HepG2 (cell line): Measurements from ENCODE around the gene CSK. TPM values are rescaled to one million over a fixed set of nuclear protein-coding genes. Genes with fewer than 3 reads are reported as not detected.

ENCODE experiments used
- ATAC-seq: fragments of 200-7000 bp; cut with Tn5 transposase; 3 replicates; pipeline ENCODE4 v1.9.1; 2020; ENCODE audit warnings: mild to moderate bottlenecking, moderate library complexity
- BruUV-seq: library from RNA; stranded (reverse); fragments of 400-500 nt; replicated peaks from 2 replicates; lab custom pipeline; 2021; lab: Mats Ljungman, UMichigan
- CTCF ChIA-PET: fragments of 300-600 bp; formaldehyde crosslinking; extraction: SDS; loops from one replicate; lab custom pipeline; 2021; ENCODE audit warnings: low total read pairs, inconsistent platforms, low intra/inter-chr PET ratio; lab: Yijun Ruan, JAX
- POLR2A ChIA-PET: fragments of 350-600 bp; sonication (Branson Sonifier 250); formaldehyde crosslinking; loops from one replicate; lab custom pipeline; 2020; ENCODE audit warnings: antibody characterized with exemption, inconsistent platforms; lab: Yijun Ruan, JAX
- DNase-seq: peaks from one replicate; pipeline ENCODE4 v3.0.0-alpha.2; 2015; ENCODE audit warnings: low spot score
- FAIRE-seq: peaks from 3 replicates; lab custom pipeline; 2011; peaks lifted over from hg19 to GRCh38; lab: Jason Lieb, UNC
- H2AFZ ChIP-seq: one replicate; pipeline ENCODE4 v1.6.1; 2011; ENCODE audit warnings: low read length, inconsistent platforms
- H3K27ac ChIP-seq: fragments of 300-600 bp; 3 replicates; pipeline ENCODE4 v1.8.0; 2011; ENCODE audit warnings: mixed run types, mild to moderate bottlenecking, mixed read lengths, low read length, inconsistent platforms; ENCODE audit not compliant: insufficient read depth; ENCODE audit errors: extremely low read length
- H3K27me3 ChIP-seq, 2 experiments: fragments of 200-600 bp in 1 of 2; 2 replicates in 1 of 2; 3 replicates in 1 of 2; pipeline versions ENCODE4 v1.6.0 to v1.8.0; 2011; ENCODE audit warnings: low read length in 2 of 2, mild to moderate bottlenecking in 2 of 2, moderate library complexity in 2 of 2, inconsistent platforms in 1 of 2; ENCODE audit not compliant: insufficient read depth in 2 of 2, control insufficient read depth in 1 of 2
- H3K36me3 ChIP-seq, 2 experiments: fragments of 200-600 bp in 1 of 2; replicated peaks in 1 of 2; 2 replicates in 1 of 2; 3 replicates in 1 of 2; pipeline versions ENCODE4 v1.5.1 to v1.8.0; 2011; ENCODE audit warnings: low read length in 2 of 2, inconsistent platforms in 1 of 2; ENCODE audit not compliant: insufficient read depth in 2 of 2, control insufficient read depth in 1 of 2
- H3K4me1 ChIP-seq: 2 replicates; pipeline ENCODE4 v1.5.1; 2012; ENCODE audit warnings: low read length, inconsistent platforms; ENCODE audit not compliant: insufficient read depth
- H3K4me2 ChIP-seq: 2 replicates; pipeline ENCODE4 v1.6.0; 2011; ENCODE audit warnings: low read depth, low read length, inconsistent platforms
- H3K4me3 ChIP-seq, 3 experiments: fragments of 200-600 bp in 1 of 3; sonication (generic), shearing (Covaris generic) in 1 of 3; replicated peaks in 1 of 3; 2 replicates each; pipeline ENCODE4 v1.5.1; 2011 to 2016; ENCODE audit warnings: low read length in 3 of 3, inconsistent platforms in 2 of 3, low read depth in 2 of 3, mild to moderate bottlenecking in 2 of 3, control low read depth in 1 of 3, mixed read lengths in 1 of 3; ENCODE audit not compliant: insufficient read depth in 1 of 3
- H3K79me2 ChIP-seq: one replicate; pipeline ENCODE4 v1.6.1; 2011; ENCODE audit warnings: low read length, inconsistent platforms; ENCODE audit not compliant: insufficient read depth
- H3K9ac ChIP-seq: 2 replicates; pipeline ENCODE4 v1.6.0; 2011; ENCODE audit warnings: mild to moderate bottlenecking, low read depth, low read length, inconsistent platforms; ENCODE audit not compliant: insufficient read depth
- H3K9me3 ChIP-seq: 2 replicates; pipeline ENCODE4 v1.5.1; 2012; ENCODE audit warnings: mild to moderate bottlenecking, low read length
- H4K20me1 ChIP-seq: 2 replicates; pipeline ENCODE4 v1.6.0; 2011; ENCODE audit warnings: inconsistent platforms, mild to moderate bottlenecking, low read length, moderate library complexity; ENCODE audit not compliant: insufficient read depth
- CHD2 ChIP-seq: IDR thresholded peaks from 2 replicates; pipeline ENCODE4 v1.6.1; 2011; ENCODE audit warnings: low read depth, low read length, improper control_type of control experiment
- DMAP1 ChIP-seq: IDR thresholded peaks from 2 replicates; pipeline ENCODE4 v1.6.1; 2016
- DNMT3B ChIP-seq: conservative IDR thresholded peaks from 2 replicates; pipeline ENCODE4 v1.6.1; 2016; ENCODE audit warnings: missing biosample characterization, control low read depth
- JUN ChIP-seq: sonication (generic); formaldehyde crosslinking; IDR thresholded peaks from 2 replicates; pipeline ENCODE4 v1.4.0; 2020; ENCODE audit warnings: mild to moderate bottlenecking, missing genetic modification reagents
- MTF2 ChIP-seq: sonication (generic); formaldehyde crosslinking; IDR thresholded peaks from 2 replicates; pipeline ENCODE4 v1.5.0; 2020; ENCODE audit warnings: missing genetic modification reagents, borderline replicate concordance
- NBN ChIP-seq: fragments of 450-650 bp; conservative IDR thresholded peaks from 2 replicates; pipeline ENCODE4 v1.6.1; 2017
- NCOA5 ChIP-seq: sonication (generic); formaldehyde crosslinking; IDR thresholded peaks from 2 replicates; pipeline ENCODE4 v1.4.0; 2020; ENCODE audit warnings: missing genetic modification reagents
- RFX1 ChIP-seq: fragments of 450-650 bp; IDR thresholded peaks from 2 replicates; pipeline ENCODE4 v1.6.1; 2017
- RFX3 ChIP-seq: IDR thresholded peaks from 2 replicates; pipeline ENCODE4 v1.6.1; 2016; ENCODE audit warnings: missing biosample characterization, missing genetic modification reagents
- SKI ChIP-seq: fragments of 450-650 bp; IDR thresholded peaks from one replicate; pipeline ENCODE4 v1.6.1; 2018; ENCODE audit warnings: mild to moderate bottlenecking; ENCODE audit not compliant: partially characterized antibody
- ZFX ChIP-seq: sonication (generic); formaldehyde crosslinking; IDR thresholded peaks from 2 replicates; pipeline ENCODE4 v1.4.0; 2020; ENCODE audit warnings: mild to moderate bottlenecking, low read depth, missing genetic modification reagents, moderate library complexity
- ZNF333 ChIP-seq: sonication (generic); formaldehyde crosslinking; IDR thresholded peaks from 2 replicates; pipeline ENCODE4 v1.4.0; 2020; ENCODE audit warnings: mild to moderate bottlenecking, missing genetic modification reagents, borderline replicate concordance
- ZNF562 ChIP-seq: sonication (generic); formaldehyde crosslinking; IDR thresholded peaks from 2 replicates; pipeline ENCODE4 v1.8.0; 2022; ENCODE audit warnings: missing genetic modification reagents, borderline replicate concordance
- ZNF619 ChIP-seq: sonication (generic); formaldehyde crosslinking; IDR thresholded peaks from 2 replicates; pipeline ENCODE4 v1.4.0; 2020; ENCODE audit warnings: mild to moderate bottlenecking, missing genetic modification reagents
- ZNF740 ChIP-seq: sonication (generic); formaldehyde crosslinking; IDR thresholded peaks from 2 replicates; pipeline ENCODE4 v1.4.0; 2020; ENCODE audit warnings: missing genetic modification reagents
- ZSCAN9 ChIP-seq: IDR thresholded peaks from 2 replicates; pipeline ENCODE4 v1.6.1; 2016; ENCODE audit warnings: borderline replicate concordance
- WGBS: methylation state at CpG from one replicate; pipeline ENCODE4 v1.1.6; 2017; ENCODE audit warnings: low lambda C conversion rate; 5-methylcytosine and 5-hydroxymethylcytosine counted together
- in situ Hi-C: cut with HindIII; loops from 2 replicates; pipeline ENCODE4 v1.10.0; 2017; ENCODE audit warnings: low pct_unique_long_range_greater_than_20kb; ENCODE audit not compliant: extremely low pct_ligation_motif_present
- intact Hi-C: fragments of 100-400 bp; cut with micrococcal nuclease; formaldehyde crosslinking; loops from one replicate; pipeline ENCODE4 v1.10.0; 2022; ENCODE audit not compliant: unreplicated experiment
- polyA plus RNA-seq, 8 experiments: library from polyadenylated mRNA; depleted of rRNA in 3 of 8; stranded (reverse) in 7 of 8; unstranded in 1 of 8; fragments of >200 nt; fragmentation: Illumina TruSeq in 4 of 8; extraction: Trizol in 4 of 8; gene quantifications; 2 replicates each; pipeline versions ENCODE4 v1.2.1 to v1.2.3, GENCODE V29; 2011 to 2016; ENCODE audit warnings: low read depth in 4 of 8, missing spikeins in 1 of 8, mixed read lengths in 1 of 8; ENCODE audit not compliant: insufficient read depth in 1 of 8
- total RNA-seq, 5 experiments: library from RNA; depleted of rRNA; stranded (reverse); fragments of >200 nt; fragmentation: Illumina TruSeq; extraction: Trizol; gene quantifications; 2 replicates each; pipeline ENCODE4 v1.2.3, GENCODE V29; 2016; ENCODE audit warnings: low read depth in 1 of 5
- TF ChIP-seq, protein P1 (sequence below): sonication (generic); formaldehyde crosslinking; IDR thresholded peaks from 2 replicates; pipeline ENCODE4 v1.9.0; 2021; ENCODE audit warnings: missing genetic modification reagents, borderline replicate concordance

The CSK gene
- total and polyA plus RNA-seq, 2 of the 13 experiments (the other 11 are each of a cell fraction or from before 2014, with no cell fraction given) = 12.5 to 21.3 TPM

DNA sequence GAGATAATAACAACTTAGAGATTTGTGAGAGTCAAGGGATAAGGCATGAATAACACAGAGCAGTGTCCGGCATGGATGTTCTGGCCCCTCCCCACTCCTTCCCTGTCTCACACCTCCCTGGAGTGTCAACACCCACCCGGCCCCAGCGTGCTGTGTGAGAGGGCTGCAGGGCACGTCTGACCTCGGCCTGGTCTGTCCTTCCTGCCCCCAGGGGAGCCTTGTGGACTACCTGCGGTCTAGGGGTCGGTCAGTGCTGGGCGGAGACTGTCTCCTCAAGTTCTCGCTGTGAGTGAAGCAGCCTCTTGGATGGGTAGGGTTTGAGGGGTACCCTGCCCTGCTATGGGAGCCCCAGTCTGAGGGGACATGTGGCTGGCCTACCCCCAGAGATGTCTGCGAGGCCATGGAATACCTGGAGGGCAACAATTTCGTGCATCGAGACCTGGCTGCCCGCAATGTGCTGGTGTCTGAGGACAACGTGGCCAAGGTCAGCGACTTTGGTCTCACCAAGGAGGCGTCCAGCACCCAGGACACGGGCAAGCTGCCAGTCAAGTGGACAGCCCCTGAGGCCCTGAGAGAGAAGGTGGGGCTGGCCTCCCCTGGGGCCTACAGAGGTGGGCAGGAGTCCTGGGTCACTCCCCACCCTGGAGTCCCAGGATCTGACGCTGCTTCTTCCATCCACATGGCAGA lies 19.6 kb downstream of the CSK start:
- DNase-seq = no peak
- no peak for TF ChIP-seq ZFX (CRISPR knock-in tag)
- no peak for TF ChIP-seq NCOA5 (CRISPR knock-in tag)
- no peak for TF ChIP-seq ZNF619
- TF ChIP-seq SKI = no peak
- TF ChIP-seq CHD2 = no peak
- no peak for TF ChIP-seq JUN (CRISPR knock-in tag)
- no peak for TF ChIP-seq ZNF333
- no peak for TF ChIP-seq DNMT3B (CRISPR knock-in tag)
- TF ChIP-seq MTF2 (CRISPR knock-in tag) = no peak
- no peak for TF ChIP-seq DMAP1 (CRISPR knock-in tag)
- TF ChIP-seq ZNF562 = no peak
- TF ChIP-seq, protein P1, sequence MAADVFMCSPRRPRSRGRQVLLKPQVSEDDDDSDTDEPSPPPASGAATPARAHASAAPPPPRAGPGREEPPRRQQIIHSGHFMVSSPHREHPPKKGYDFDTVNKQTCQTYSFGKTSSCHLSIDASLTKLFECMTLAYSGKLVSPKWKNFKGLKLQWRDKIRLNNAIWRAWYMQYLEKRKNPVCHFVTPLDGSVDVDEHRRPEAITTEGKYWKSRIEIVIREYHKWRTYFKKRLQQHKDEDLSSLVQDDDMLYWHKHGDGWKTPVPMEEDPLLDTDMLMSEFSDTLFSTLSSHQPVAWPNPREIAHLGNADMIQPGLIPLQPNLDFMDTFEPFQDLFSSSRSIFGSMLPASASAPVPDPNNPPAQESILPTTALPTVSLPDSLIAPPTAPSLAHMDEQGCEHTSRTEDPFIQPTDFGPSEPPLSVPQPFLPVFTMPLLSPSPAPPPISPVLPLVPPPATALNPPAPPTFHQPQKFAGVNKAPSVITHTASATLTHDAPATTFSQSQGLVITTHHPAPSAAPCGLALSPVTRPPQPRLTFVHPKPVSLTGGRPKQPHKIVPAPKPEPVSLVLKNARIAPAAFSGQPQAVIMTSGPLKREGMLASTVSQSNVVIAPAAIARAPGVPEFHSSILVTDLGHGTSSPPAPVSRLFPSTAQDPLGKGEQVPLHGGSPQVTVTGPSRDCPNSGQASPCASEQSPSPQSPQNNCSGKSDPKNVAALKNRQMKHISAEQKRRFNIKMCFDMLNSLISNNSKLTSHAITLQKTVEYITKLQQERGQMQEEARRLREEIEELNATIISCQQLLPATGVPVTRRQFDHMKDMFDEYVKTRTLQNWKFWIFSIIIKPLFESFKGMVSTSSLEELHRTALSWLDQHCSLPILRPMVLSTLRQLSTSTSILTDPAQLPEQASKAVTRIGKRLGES (CRISPR knock-in tag) = no peak
- TF ChIP-seq RFX3 (CRISPR knock-in tag) = no peak
- no peak for TF ChIP-seq RFX1
- no peak for TF ChIP-seq ZSCAN9 (CRISPR knock-in tag)
- TF ChIP-seq NBN = no peak
- no peak for TF ChIP-seq ZNF740 (CRISPR knock-in tag)
- Histone ChIP-seq H3K36me3 (peaks cover 18 to 41% of the 10 kb centered on the region in 2 experiments), H3K4me3 (no peak overlapping the region), H3K79me2 (no peaks in the 10 kb centered on the region), H3K4me2 (no peak overlapping the region), H3K9me3 (no peaks in the 10 kb centered on the region), H3K9ac (no peak overlapping the region), H3K4me1 (peaks cover 13% of the 10 kb centered on the region), H4K20me1 (no peaks in the 10 kb centered on the region; the same call in 1 of the 2 replicates), H2AFZ (no peak overlapping the region), H3K27ac (no peak overlapping the region), H3K27me3 (no peaks in the 10 kb centered on the region)
- ATAC-seq = no peak
- WGBS = 97% methylated on average over 5 of the region's 18 CpGs
- BruUV-seq = no TSS peak
- in situ Hi-C loops = no loop called here
- POLR2A ChIA-PET = interaction anchor here (1.1 kb wide), 1 partner anchor 13 kb away, joined by 3 read pairs; no protein-coding TSS in a partner anchor
- FAIRE-seq = no peak
- CTCF ChIA-PET = no interaction called here
- intact Hi-C loops = loop anchor here (2.0 kb wide), 1 partner anchor 19 kb away; the partner anchor contains the start of gene CSK
